Measurements from ENCODE around the gene HAPLN2. TPM values are rescaled to one million over a fixed set of nuclear protein-coding genes. Genes with fewer than 3 reads are reported as not detected.

Gene HAPLN2
- total RNA-seq, 2 donors from 2014 or later: 3.8 TPM; not detected in 1

GRCh38 chr1:156660752-156661112 is 41.5 kb downstream of the HAPLN2 start:
- Mint-ChIP-seq H3K36me3 (no peaks in the 10 kb centered on the region), H3K9me3 (no peaks in the 10 kb centered on the region), H3K27ac (peak overlapping the region; percentile 71 to 90)
- DNase-seq (ENCODE audit: low spot score in 2 of 2) (no peak), ATAC-seq (peak; percentile 11 to 29)

GRCh38 chr1:156662005-156662799 is 43.0 kb downstream of the HAPLN2 start:
- no peak for DNase-seq (ENCODE audit: low spot score in 2 of 2)
- Mint-ChIP-seq H3K36me3 (no peaks in the 10 kb centered on the region), H3K9me3 (no peaks in the 10 kb centered on the region), H3K27ac (peak overlapping the region in 1 of 2 donors; percentile 32)
- ATAC-seq: no peak

- ATAC-seq (no peak), DNase-seq (ENCODE audit: low spot score in 2 of 2) (no peak)
- H3K9me3 Mint-ChIP-seq: no peaks in the 10 kb centered on the region
- H3K36me3 Mint-ChIP-seq: no peaks in the 10 kb centered on the region
- H3K27ac Mint-ChIP-seq: peak overlapping the region in 1 of 2 donors; percentile 32
These were observed 43.5 kb downstream of the HAPLN2 start for GRCh38 chr1:156662800-156663055.

- no peaks in the 10 kb centered on the region for H3K9me3 Mint-ChIP-seq
- peak overlapping the region in 1 of 2 donors; percentile 32 for H3K27ac Mint-ChIP-seq
- H3K36me3 Mint-ChIP-seq: no peaks in the 10 kb centered on the region
- DNase-seq (ENCODE audit: low spot score in 2 of 2) (no peak), ATAC-seq (no peak)
These were observed 44.0 kb downstream of the HAPLN2 start for GRCh38 chr1:156663178-156663577.

- Mint-ChIP-seq H3K9me3 (no peaks in the 10 kb centered on the region), H3K36me3 (no peaks in the 10 kb centered on the region), H3K27ac (no peak overlapping the region)
- ATAC-seq (no peak), DNase-seq (ENCODE audit: low spot score in 2 of 2) (no peak)
These were observed 45.0 kb downstream of the HAPLN2 start for GRCh38 chr1:156664046-156664766.

GRCh38 chr1:156664767-156665411 is 45.7 kb downstream of the HAPLN2 start:
- DNase-seq (ENCODE audit: low spot score in 2 of 2) (no peak), ATAC-seq (no peak)
- H3K9me3 Mint-ChIP-seq: no peaks in the 10 kb centered on the region

GRCh38 chr1:156665539-156665938 is 46.3 kb downstream of the HAPLN2 start:
- Mint-ChIP-seq H3K9me3 (no peaks in the 10 kb centered on the region), H3K27ac (peak overlapping the region; percentile 24 to 53), H3K36me3 (no peaks in the 10 kb centered on the region)
- no peak for ATAC-seq
- DNase-seq (ENCODE audit: low spot score in 2 of 2): no peak

More at GRCh38 chr1:156664767-156665411, 45.7 kb downstream of the HAPLN2 start:
- H3K36me3 Mint-ChIP-seq: no peaks in the 10 kb centered on the region
- H3K27ac Mint-ChIP-seq: no peak overlapping the region

- H3K27ac Mint-ChIP-seq: no peak overlapping the region
- H3K36me3 Mint-ChIP-seq: no peaks in the 10 kb centered on the region
- H3K9me3 Mint-ChIP-seq: no peaks in the 10 kb centered on the region
- no peak for ATAC-seq
- no peak for DNase-seq (ENCODE audit: low spot score in 2 of 2)
These were observed 47.8 kb downstream of the HAPLN2 start for GRCh38 chr1:156666862-156667609.

GRCh38 chr1:156667610-156667967 is 48.4 kb downstream of the HAPLN2 start:
- Mint-ChIP-seq H3K9me3 (no peaks in the 10 kb centered on the region), H3K27ac (no peak overlapping the region), H3K36me3 (no peaks in the 10 kb centered on the region)
- DNase-seq (ENCODE audit: low spot score in 2 of 2) (no peak), ATAC-seq (no peak)

GRCh38 chr1:156667968-156668709 is 48.9 kb downstream of the HAPLN2 start:
- no peak for DNase-seq (ENCODE audit: low spot score in 2 of 2)
- no peak for ATAC-seq
- H3K36me3 Mint-ChIP-seq: no peaks in the 10 kb centered on the region
- no peak overlapping the region for H3K27ac Mint-ChIP-seq
- H3K9me3 Mint-ChIP-seq: no peaks in the 10 kb centered on the region

GRCh38 chr1:156668801-156669637 is 49.8 kb downstream of the HAPLN2 start:
- Mint-ChIP-seq H3K27ac (no peak overlapping the region), H3K36me3 (no peaks in the 10 kb centered on the region)
- no peak for DNase-seq (ENCODE audit: low spot score in 2 of 2)

GRCh38 chr1:156669794-156670193 is 50.6 kb downstream of the HAPLN2 start:
- no peak for DNase-seq (ENCODE audit: low spot score in 2 of 2)
- Mint-ChIP-seq H3K9me3 (no peaks in the 10 kb centered on the region), H3K36me3 (no peaks in the 10 kb centered on the region), H3K27ac (no peak overlapping the region)
- no peak for ATAC-seq

More at GRCh38 chr1:156668801-156669637, 49.8 kb downstream of the HAPLN2 start:
- ATAC-seq: no peak
- no peaks in the 10 kb centered on the region for H3K9me3 Mint-ChIP-seq

- Mint-ChIP-seq H3K27ac (no peak overlapping the region), H3K9me3 (no peaks in the 10 kb centered on the region), H3K36me3 (no peaks in the 10 kb centered on the region)
- ATAC-seq: no peak
- DNase-seq (ENCODE audit: low spot score in 2 of 2): no peak
These were observed 51.1 kb downstream of the HAPLN2 start for GRCh38 chr1:156670359-156670758.

GRCh38 chr1:156670791-156671190 is 51.6 kb downstream of the HAPLN2 start:
- ATAC-seq (no peak), DNase-seq (ENCODE audit: low spot score in 2 of 2) (no peak)
- Mint-ChIP-seq H3K36me3 (no peaks in the 10 kb centered on the region), H3K9me3 (no peaks in the 10 kb centered on the region), H3K27ac (peak overlapping the region in 1 of 2 donors; percentile 10)

- Mint-ChIP-seq H3K36me3 (no peaks in the 10 kb centered on the region), H3K9me3 (no peaks in the 10 kb centered on the region), H3K27ac (peak overlapping the region in 1 of 2 donors; percentile 2)
- no peak for ATAC-seq
- no peak for DNase-seq (ENCODE audit: low spot score in 2 of 2)
These were observed 52.6 kb downstream of the HAPLN2 start for GRCh38 chr1:156671804-156672203.
